GM12873 (cell line): ENCODE results near the gene NFATC2IP.

Experiments
- CTCF ChIP-seq: IDR thresholded peaks from 2 replicates; pipeline ENCODE4 v1.5.1; 2012; ENCODE audit warnings: low read depth, mild to moderate bottlenecking, moderate library complexity, low read length, control low read depth; ENCODE audit not compliant: insufficient read depth; ENCODE audit errors: missing control alignments

The NFATC2IP gene

GRCh38 chr16:28985211-28986041, 34.7 kb downstream of the NFATC2IP start:
- no peak for TF ChIP-seq CTCF

GRCh38 chr16:28986046-28986445, 35.3 kb downstream of the NFATC2IP start:
- no peak for TF ChIP-seq CTCF

GRCh38 chr16:28986492-28986891, 35.8 kb downstream of the NFATC2IP start:
- TF ChIP-seq CTCF, result no peak

- no peak for TF ChIP-seq CTCF
These were observed 36.6 kb downstream of the NFATC2IP start for GRCh38 chr16:28987170-28987853.

- no peak for TF ChIP-seq CTCF
These were observed 38.6 kb downstream of the NFATC2IP start for GRCh38 chr16:28989363-28989762.

GRCh38 chr16:28990375-28991040, 39.8 kb downstream of the NFATC2IP start:
- no peak for TF ChIP-seq CTCF

- no peak for TF ChIP-seq CTCF
These were observed 41.0 kb downstream of the NFATC2IP start for GRCh38 chr16:28991687-28992086.
